Right renal cortex interstitium (tissue), 3 donors: ENCODE measurements around the gene NGDN. TPM values are rescaled to one million over a fixed set of nuclear protein-coding genes. Genes with fewer than 3 reads are reported as not detected.

Experiments used
- DNase-seq, 3 donors: peaks; one replicate each; pipeline ENCODE4 v3.0.0-alpha.2; 2013; ENCODE audit warnings: low read depth in 3 of 3, low spot score in 2 of 3
- polyA plus RNA-seq, 3 donors: library from polyadenylated mRNA; unstranded; fragments of 120-200 nt; gene quantifications; one replicate each; pipeline ENCODE4 v1.2.1, GENCODE V29; 2013; ENCODE audit not compliant: insufficient read length in 3 of 3

Gene NGDN
- polyA plus RNA-seq, 3 donors, result 71.4 to 81.2 (median 76.7) TPM

- no peak for DNase-seq
Measured at GRCh38 chr14:23518709-23519108, 49.2 kb downstream of the NGDN start.

GRCh38 chr14:23520899-23521533 is 51.5 kb downstream of the NGDN start:
- DNase-seq, result no peak

- no peak for DNase-seq
Measured at GRCh38 chr14:23521785-23522640, 52.5 kb downstream of the NGDN start.

GRCh38 chr14:23522643-23523198 is 53.2 kb downstream of the NGDN start:
- no peak for DNase-seq

- DNase-seq, result no peak
Measured at GRCh38 chr14:23523229-23524016, 53.9 kb downstream of the NGDN start.

GRCh38 chr14:23524954-23525353 is 55.5 kb downstream of the NGDN start:
- DNase-seq, result no peak

- DNase-seq, result no peak
Measured at GRCh38 chr14:23525611-23526010, 56.1 kb downstream of the NGDN start.

Other genes starting within 250 kb of the NGDN start
- 1 to 10 TPM; 1.4 to 1.6 (median 1.4) TPM for gene RNF212B, start 231.8 kb upstream of the NGDN start, polyA plus RNA-seq
- gene HOMEZ, start 183.6 kb upstream of the NGDN start, polyA plus RNA-seq, result 10 to 100 TPM; 26.5 to 28.1 (median 26.9) TPM
- gene PPP1R3E, start 166.8 kb upstream of the NGDN start, polyA plus RNA-seq, result 10 to 100 TPM; 19.1 to 23.4 (median 19.3) TPM
- 10 to 100 TPM; 38.8 to 41.7 (median 39.1) TPM for gene BCL2L2, start 162.9 kb upstream of the NGDN start, polyA plus RNA-seq
- gene PABPN1, start 148.2 kb upstream of the NGDN start, polyA plus RNA-seq, result 100 to 1,000 TPM; 235 to 262 (median 252) TPM
- gene SLC22A17, start 116.8 kb upstream of the NGDN start, polyA plus RNA-seq, result 10 to 100 TPM; 50.0 to 51.5 (median 50.4) TPM
- 10 to 100 TPM; 28.1 to 29.7 (median 29.5) TPM for gene EFS, start 104.5 kb upstream of the NGDN start, polyA plus RNA-seq
- not detected for gene IL25, start 96.9 kb upstream of the NGDN start, polyA plus RNA-seq
- 1 to 10 TPM; 2.2 to 3.9 (median 2.9) TPM for gene CMTM5, start 92.7 kb upstream of the NGDN start, polyA plus RNA-seq
- gene MYH6, start 61.4 kb upstream of the NGDN start, polyA plus RNA-seq, result under 1 TPM; 0.18 to 0.21 (median 0.19) TPM
- gene MYH7, start 34.0 kb upstream of the NGDN start, polyA plus RNA-seq, result 1 to 10 TPM in 2 of 3 donors, under 1 TPM in 1; 0.25 to 6.7 (median 2.1) TPM
- 1 to 10 TPM; 6.7 to 7.3 (median 7.2) TPM for gene ZFHX2, start 82.1 kb downstream of the NGDN start, polyA plus RNA-seq
- 10 to 100 TPM; 14.2 to 18.5 (median 17.4) TPM for gene THTPA, start 86.6 kb downstream of the NGDN start, polyA plus RNA-seq
- 10 to 100 TPM; 57.6 to 67.8 (median 60.9) TPM for gene AP1G2, start 98.1 kb downstream of the NGDN start, polyA plus RNA-seq
- 10 to 100 TPM in 1 of 3 donors, 1 to 10 TPM in 2; 8.5 to 10.3 (median 9.1) TPM for gene JPH4, start 109.1 kb downstream of the NGDN start, polyA plus RNA-seq
- 10 to 100 TPM in 2 of 3 donors, 1 to 10 TPM in 1; 9.1 to 55.2 (median 42.1) TPM for gene DHRS2, start 166.7 kb downstream of the NGDN start, polyA plus RNA-seq